Measurements from ENCODE around the gene HS1BP3. TPM values are rescaled to one million over a fixed set of nuclear protein-coding genes. Genes with fewer than 3 reads are reported as not detected.

Gene HS1BP3
- total RNA-seq, 1 donor from 2014 or later = 21.0 TPM

DNA sequence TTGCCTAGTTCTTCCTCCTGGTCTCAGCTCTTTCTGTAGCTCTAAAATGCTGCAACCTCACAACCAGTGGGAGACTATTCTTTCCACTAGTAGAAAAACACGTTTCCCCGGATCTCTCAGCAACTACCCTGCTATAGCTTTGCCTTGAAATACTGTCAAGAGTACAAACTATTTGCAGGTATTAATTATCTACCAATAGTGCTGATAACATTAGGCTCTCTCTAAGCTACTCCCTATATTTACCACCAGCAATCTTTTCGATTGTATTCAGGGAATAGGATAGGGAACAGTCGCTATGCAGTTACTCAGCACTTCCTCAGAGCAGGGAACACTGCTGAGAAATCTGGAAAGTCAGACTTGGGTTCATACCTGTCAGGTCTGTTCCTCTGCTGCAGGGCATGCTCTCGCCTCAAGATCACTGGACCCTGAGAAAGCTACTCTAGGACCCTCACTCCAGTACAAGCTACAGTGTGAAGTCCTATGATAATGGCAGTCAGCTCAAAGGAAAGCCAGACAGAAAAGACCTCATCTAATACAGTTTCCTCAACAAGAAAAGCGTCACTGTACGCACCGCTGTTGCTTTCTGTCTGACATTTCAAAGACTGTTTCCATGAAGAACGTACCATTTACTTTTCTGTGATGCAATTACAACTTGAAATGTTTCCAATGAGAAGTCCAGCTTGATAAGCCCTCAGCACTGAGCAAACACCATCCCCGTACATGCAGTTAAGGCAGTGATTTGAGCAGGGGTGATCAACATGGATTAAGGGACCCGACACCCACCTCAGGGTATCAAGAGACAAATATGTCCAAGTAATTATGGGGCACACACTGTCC lies 38.7 kb upstream of the HS1BP3 start:
- H2AFZ ChIP-seq (ENCODE audit: low read depth, low read length) = no peak overlapping the region
- Mint-ChIP-seq H3K36me3 (ENCODE audit: low read depth, unreplicated experiment) (peaks cover 24% of the 10 kb centered on the region), H3K4me3 (ENCODE audit: unreplicated experiment) (no peak overlapping the region), H3K9me3 (ENCODE audit: unreplicated experiment) (peaks cover 2% of the 10 kb centered on the region), H3K27ac (ENCODE audit: unreplicated experiment) (no peak overlapping the region), H3K4me1 (ENCODE audit: low read depth, unreplicated experiment) (no peaks in the 10 kb centered on the region), H3K27me3 (ENCODE audit: low read depth, unreplicated experiment) (no peaks in the 10 kb centered on the region)
- H3K4me3 ChIP-seq (ENCODE audit: insufficient read depth, low read depth, low read length) = no peak overlapping the region
- FAIRE-seq (no peak), DNase-seq (ENCODE audit: low read depth) (no peak)
- H4K20me1 ChIP-seq (ENCODE audit: insufficient read depth, low read length) = no peaks in the 10 kb centered on the region
- no peaks in the 10 kb centered on the region for H3K9me3 ChIP-seq (ENCODE audit: insufficient read depth, low read depth, low read length)
- no peaks in the 10 kb centered on the region for H3K36me3 ChIP-seq (ENCODE audit: insufficient read depth, low read length)
- TF ChIP-seq EZH2 (IDR thresholded peaks at IDR 0.05; ENCODE audit: insufficient read depth, low read length) = no peak
- TF ChIP-seq, protein P1, sequence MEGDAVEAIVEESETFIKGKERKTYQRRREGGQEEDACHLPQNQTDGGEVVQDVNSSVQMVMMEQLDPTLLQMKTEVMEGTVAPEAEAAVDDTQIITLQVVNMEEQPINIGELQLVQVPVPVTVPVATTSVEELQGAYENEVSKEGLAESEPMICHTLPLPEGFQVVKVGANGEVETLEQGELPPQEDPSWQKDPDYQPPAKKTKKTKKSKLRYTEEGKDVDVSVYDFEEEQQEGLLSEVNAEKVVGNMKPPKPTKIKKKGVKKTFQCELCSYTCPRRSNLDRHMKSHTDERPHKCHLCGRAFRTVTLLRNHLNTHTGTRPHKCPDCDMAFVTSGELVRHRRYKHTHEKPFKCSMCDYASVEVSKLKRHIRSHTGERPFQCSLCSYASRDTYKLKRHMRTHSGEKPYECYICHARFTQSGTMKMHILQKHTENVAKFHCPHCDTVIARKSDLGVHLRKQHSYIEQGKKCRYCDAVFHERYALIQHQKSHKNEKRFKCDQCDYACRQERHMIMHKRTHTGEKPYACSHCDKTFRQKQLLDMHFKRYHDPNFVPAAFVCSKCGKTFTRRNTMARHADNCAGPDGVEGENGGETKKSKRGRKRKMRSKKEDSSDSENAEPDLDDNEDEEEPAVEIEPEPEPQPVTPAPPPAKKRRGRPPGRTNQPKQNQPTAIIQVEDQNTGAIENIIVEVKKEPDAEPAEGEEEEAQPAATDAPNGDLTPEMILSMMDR (IDR thresholded peaks at IDR 0.05; ENCODE audit: insufficient read depth, low read depth, low read length) = no peak
- H3K4me2 ChIP-seq (ENCODE audit: low read length) = no peak overlapping the region
- no peaks in the 10 kb centered on the region for H3K4me1 ChIP-seq (ENCODE audit: insufficient read depth, low read length)
- H3K9ac ChIP-seq (ENCODE audit: low read length) = no peak overlapping the region
- H3K27ac ChIP-seq (ENCODE audit: low read depth, low read length) = no peak overlapping the region
- H3K27me3 ChIP-seq (ENCODE audit: insufficient read depth, low read length) = no peaks in the 10 kb centered on the region
- H3K79me2 ChIP-seq (ENCODE audit: insufficient read depth, low read length) = no peaks in the 10 kb centered on the region

DNA sequence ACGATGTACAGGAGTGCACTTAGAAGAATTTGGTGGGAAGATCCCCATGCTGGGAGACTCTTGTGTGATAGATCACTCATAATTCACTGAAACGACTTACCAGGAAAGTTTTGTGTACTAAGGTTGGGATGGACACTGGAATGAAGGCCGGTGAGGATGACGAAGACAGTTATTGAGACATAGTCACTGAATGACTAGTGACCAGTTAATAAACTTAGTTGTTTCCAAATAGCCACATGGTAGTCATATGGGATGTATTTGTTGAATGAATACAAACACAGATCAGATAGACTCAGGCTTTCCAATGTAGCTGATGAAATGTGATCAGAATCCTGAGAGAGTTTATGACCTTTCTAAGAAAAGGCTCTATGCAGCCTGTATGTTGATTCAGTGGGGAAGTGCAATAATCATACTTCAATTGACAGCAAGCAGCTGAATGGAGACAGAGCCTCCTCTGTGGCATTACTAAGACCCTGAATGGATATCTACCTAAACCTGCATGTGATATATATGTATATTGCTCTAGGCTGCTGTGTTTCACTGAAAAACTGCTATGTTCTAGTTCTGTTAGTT lies 36.4 kb upstream of the HS1BP3 start:
- Histone ChIP-seq H4K20me1 (ENCODE audit: insufficient read depth, low read length) (no peaks in the 10 kb centered on the region), H3K9me3 (ENCODE audit: insufficient read depth, low read depth, low read length) (no peaks in the 10 kb centered on the region), H3K4me2 (ENCODE audit: low read length) (no peak overlapping the region), H3K4me1 (ENCODE audit: insufficient read depth, low read length) (no peaks in the 10 kb centered on the region), H3K27ac (ENCODE audit: low read depth, low read length) (no peak overlapping the region), H3K27me3 (ENCODE audit: insufficient read depth, low read length) (no peaks in the 10 kb centered on the region), H3K79me2 (ENCODE audit: insufficient read depth, low read length) (no peaks in the 10 kb centered on the region), H3K4me3 (ENCODE audit: insufficient read depth, low read depth, low read length) (no peak overlapping the region), H3K36me3 (ENCODE audit: insufficient read depth, low read length) (no peaks in the 10 kb centered on the region), H2AFZ (ENCODE audit: low read depth, low read length) (no peak overlapping the region), H3K9ac (ENCODE audit: low read length) (no peak overlapping the region)
- Mint-ChIP-seq H3K36me3 (ENCODE audit: low read depth, unreplicated experiment) (peaks cover 32% of the 10 kb centered on the region), H3K27me3 (ENCODE audit: low read depth, unreplicated experiment) (no peaks in the 10 kb centered on the region), H3K4me1 (ENCODE audit: low read depth, unreplicated experiment) (no peaks in the 10 kb centered on the region), H3K27ac (ENCODE audit: unreplicated experiment) (no peak overlapping the region), H3K9me3 (ENCODE audit: unreplicated experiment) (peaks cover 2% of the 10 kb centered on the region), H3K4me3 (ENCODE audit: unreplicated experiment) (no peak overlapping the region)
- DNase-seq (ENCODE audit: low read depth) (no peak), FAIRE-seq (no peak)
- TF ChIP-seq EZH2 (IDR thresholded peaks at IDR 0.05; ENCODE audit: insufficient read depth, low read length) = no peak
- TF ChIP-seq, protein P1 (IDR thresholded peaks at IDR 0.05; ENCODE audit: insufficient read depth, low read depth, low read length) = no peak

All from astrocyte (in vitro differentiated cells and primary cell).